Endothelial cell of umbilical vein (primary cell): Measurements from ENCODE around the gene CEP72.

Experiments used
- CTCF ChIP-seq, 2 donors: IDR thresholded peaks; 1 replicate in 1 of 2; 2 replicates in 1 of 2; pipeline ENCODE4 v1.5.1; 2011; ENCODE audit warnings: low read length in 2 of 2, mild to moderate bottlenecking in 2 of 2, moderate library complexity in 2 of 2, control low read depth in 1 of 2, inconsistent platforms in 1 of 2, low read depth in 1 of 2; ENCODE audit not compliant: insufficient read depth in 1 of 2; ENCODE audit errors: extremely low read depth in 1 of 2
- POLR2A ChIP-seq: IDR thresholded peaks from 2 replicates; pipeline ENCODE4 v1.6.1; 2012; ENCODE audit warnings: low read depth, mild to moderate bottlenecking, control low read depth, low read length

DNA sequence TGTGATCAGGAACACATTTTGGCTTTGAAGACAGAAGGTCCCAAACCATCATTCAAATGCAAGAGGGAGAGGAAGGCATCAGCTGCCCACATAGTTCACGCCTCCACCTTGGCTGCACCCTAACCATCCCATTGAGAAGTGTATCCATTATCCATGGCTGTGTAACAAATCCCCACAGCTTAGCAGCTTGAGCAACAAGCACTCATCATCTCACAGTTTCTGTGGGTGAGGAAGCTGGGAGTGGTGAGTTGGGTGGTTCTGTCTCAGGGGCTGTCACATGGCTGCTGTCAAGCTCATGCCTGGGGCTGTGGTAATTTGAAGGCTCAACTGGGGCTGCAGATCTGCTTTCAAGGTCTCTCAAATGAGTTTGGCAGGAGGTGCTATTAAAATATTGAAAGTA lies 23.0 kb upstream of the CEP72 start:
- TF ChIP-seq CTCF (IDR thresholded peaks at IDR 0.05; ENCODE audit: extremely low read depth in 1 of 2, insufficient read depth in 1 of 2, low read depth in 1 of 2, low read length in 2 of 2) (no peak), POLR2A (no peak)
